Mucosa of descending colon (tissue), 3 donors: ENCODE data around the gene MGAT5. TPM values are rescaled to one million over a fixed set of nuclear protein-coding genes. Genes with fewer than 3 reads are reported as not detected.

Experiments used
- ATAC-seq: fragments of 200-7000 bp; cut with Tn5 transposase; one replicate; pipeline ENCODE4 v1.9.1; 2020; ENCODE audit warnings: mild to moderate bottlenecking, moderate library complexity
- DNase-seq, 3 donors: peaks; one replicate each; pipeline ENCODE4 v3.0.0-alpha.2; 2020
- H3K36me3 ChIP-seq: fragments of 200-600 bp; one replicate; pipeline ENCODE4 v1.8.0; 2021; ENCODE audit warnings: low read depth, mild to moderate bottlenecking
- H3K4me1 ChIP-seq: fragments of 200-600 bp; one replicate; pipeline ENCODE4 v1.8.0; 2021; ENCODE audit warnings: low read depth, mild to moderate bottlenecking
- H3K4me3 ChIP-seq: fragments of 200-600 bp; one replicate; pipeline ENCODE4 v1.8.0; 2021; ENCODE audit warnings: mild to moderate bottlenecking
- H3K9me3 ChIP-seq: fragments of 200-600 bp; one replicate; pipeline ENCODE4 v1.8.0; 2021; ENCODE audit warnings: mild to moderate bottlenecking
- intact Hi-C, 2 donors: fragments of 100-400 bp; cut with DNase I in 1 of 2; cut with micrococcal nuclease in 1 of 2; formaldehyde crosslinking; loops; one replicate each; pipeline versions ENCODE4 v1.11.0 to v1.11.1; 2022; cut with DNase I, micrococcal nuclease
- total RNA-seq, 3 donors: library from RNA; stranded (reverse); fragmentation: NEBNext Ultra II Directional in 2 of 3; extraction: Animal tissue kit (Norgen Biotek cat#: 25700) in 2 of 3; gene quantifications; one replicate each; pipeline versions ENCODE4 v1.2.1 to v1.2.4, GENCODE V29; 2021 to 2023
- TF ChIP-seq, protein P1 (sequence below): fragments of 200-600 bp; IDR thresholded peaks from one replicate; pipeline ENCODE4 v1.8.0; 2022; ENCODE audit warnings: antibody characterized with exemption, mild to moderate bottlenecking
- donor health status: DM: no; HTN: no; CAD: no; lungs with moderate emphysema.
- donor health status: DM: no; HTN: no; CAD: no.
- donor health status: DM: no; HTN: yes; CAD: no.

The MGAT5 gene
- total RNA-seq, 3 donors from 2014 or later: 56.5 to 75.5 (median 69.7) TPM

DNA sequence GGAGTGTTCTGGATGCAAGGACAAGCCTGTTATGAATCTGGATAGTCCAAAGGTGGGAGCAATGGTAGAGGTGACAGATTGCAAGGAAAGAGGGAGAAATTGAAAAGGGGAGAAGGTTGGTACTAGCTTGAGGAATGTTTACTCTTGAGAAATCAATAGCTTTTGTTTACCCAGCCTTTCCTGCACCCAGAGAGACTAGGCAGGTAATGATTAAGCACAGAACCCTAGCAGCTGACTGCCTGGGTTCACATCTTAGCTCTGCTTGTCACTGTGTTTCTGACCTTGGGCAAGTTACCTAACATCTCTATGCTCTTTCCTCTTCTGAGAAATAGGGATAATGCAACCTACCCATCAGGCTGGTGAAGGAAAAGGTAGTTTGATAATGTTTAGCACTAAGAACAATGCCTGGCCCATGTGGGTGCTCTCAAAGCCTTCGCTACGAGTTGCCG lies 178.6 kb downstream of the MGAT5 start:
- no peak for ATAC-seq
- Histone ChIP-seq H3K9me3 (no peaks in the 10 kb centered on the region), H3K36me3 (no peaks in the 10 kb centered on the region), H3K4me3 (no peak overlapping the region), H3K4me1 (no peaks in the 10 kb centered on the region)
- intact Hi-C loops: no loop called here
- DNase-seq: no peak
- TF ChIP-seq, protein P1, sequence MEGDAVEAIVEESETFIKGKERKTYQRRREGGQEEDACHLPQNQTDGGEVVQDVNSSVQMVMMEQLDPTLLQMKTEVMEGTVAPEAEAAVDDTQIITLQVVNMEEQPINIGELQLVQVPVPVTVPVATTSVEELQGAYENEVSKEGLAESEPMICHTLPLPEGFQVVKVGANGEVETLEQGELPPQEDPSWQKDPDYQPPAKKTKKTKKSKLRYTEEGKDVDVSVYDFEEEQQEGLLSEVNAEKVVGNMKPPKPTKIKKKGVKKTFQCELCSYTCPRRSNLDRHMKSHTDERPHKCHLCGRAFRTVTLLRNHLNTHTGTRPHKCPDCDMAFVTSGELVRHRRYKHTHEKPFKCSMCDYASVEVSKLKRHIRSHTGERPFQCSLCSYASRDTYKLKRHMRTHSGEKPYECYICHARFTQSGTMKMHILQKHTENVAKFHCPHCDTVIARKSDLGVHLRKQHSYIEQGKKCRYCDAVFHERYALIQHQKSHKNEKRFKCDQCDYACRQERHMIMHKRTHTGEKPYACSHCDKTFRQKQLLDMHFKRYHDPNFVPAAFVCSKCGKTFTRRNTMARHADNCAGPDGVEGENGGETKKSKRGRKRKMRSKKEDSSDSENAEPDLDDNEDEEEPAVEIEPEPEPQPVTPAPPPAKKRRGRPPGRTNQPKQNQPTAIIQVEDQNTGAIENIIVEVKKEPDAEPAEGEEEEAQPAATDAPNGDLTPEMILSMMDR: no peak

DNA sequence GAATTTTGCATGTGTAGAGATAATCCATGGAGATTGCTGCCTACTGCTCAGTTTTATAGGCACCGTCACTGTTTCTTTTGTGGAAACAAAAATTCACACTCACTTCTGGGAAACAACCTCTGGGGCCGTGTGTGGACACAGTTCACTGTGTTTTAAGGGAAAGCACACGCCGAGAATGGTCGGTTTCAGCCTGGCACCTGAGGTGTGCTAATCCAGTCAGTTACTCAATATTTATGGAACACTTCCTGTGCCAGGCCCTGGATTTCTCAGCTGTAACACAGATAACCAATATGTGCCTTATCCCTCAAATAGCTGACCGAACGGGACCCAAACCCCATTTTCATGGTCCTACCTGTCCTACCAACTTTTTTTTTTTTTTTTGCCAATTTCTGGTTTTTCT lies 179.6 kb downstream of the MGAT5 start:
- Histone ChIP-seq H3K4me3 (no peak overlapping the region), H3K9me3 (no peaks in the 10 kb centered on the region), H3K4me1 (no peaks in the 10 kb centered on the region), H3K36me3 (no peaks in the 10 kb centered on the region)
- TF ChIP-seq, protein P1: no peak
- ATAC-seq: no peak
- intact Hi-C loops: no loop called here
- DNase-seq: no peak

DNA sequence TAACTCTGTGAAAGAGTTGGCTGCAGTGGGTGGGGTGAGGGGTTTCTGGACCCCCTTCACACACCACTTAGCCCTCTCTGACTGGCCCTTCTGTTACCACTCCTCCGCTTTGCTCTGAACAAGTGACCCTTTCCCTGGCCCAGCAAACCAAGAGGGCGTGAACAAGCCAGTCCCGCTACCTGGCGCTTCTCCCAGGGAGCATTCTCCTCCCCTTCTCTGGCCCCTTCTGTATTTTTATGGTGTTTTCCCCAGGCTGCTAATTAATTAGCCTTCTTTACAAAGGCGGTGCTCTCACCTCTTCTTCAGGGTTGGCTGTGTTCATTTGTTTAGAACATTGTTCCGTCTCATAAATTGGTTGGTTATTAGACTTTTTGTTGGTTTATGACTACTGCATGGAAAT lies 180.1 kb downstream of the MGAT5 start:
- H3K9me3 ChIP-seq: no peaks in the 10 kb centered on the region
- H3K4me1 ChIP-seq: no peaks in the 10 kb centered on the region
- no peaks in the 10 kb centered on the region for H3K36me3 ChIP-seq
- H3K4me3 ChIP-seq: no peak overlapping the region
- no peak for ATAC-seq
- TF ChIP-seq, protein P1: no peak
- intact Hi-C loops: no loop called here
- no peak for DNase-seq

GRCh38 chr2:134435505-134435904 lies 181.6 kb downstream of the MGAT5 start:
- no peak overlapping the region for H3K4me3 ChIP-seq
- DNase-seq: no peak
- no peaks in the 10 kb centered on the region for H3K9me3 ChIP-seq
- no peak for ATAC-seq
- no peaks in the 10 kb centered on the region for H3K4me1 ChIP-seq
- H3K36me3 ChIP-seq: no peaks in the 10 kb centered on the region
- TF ChIP-seq, protein P1: no peak
- intact Hi-C loops: no loop called here

DNA sequence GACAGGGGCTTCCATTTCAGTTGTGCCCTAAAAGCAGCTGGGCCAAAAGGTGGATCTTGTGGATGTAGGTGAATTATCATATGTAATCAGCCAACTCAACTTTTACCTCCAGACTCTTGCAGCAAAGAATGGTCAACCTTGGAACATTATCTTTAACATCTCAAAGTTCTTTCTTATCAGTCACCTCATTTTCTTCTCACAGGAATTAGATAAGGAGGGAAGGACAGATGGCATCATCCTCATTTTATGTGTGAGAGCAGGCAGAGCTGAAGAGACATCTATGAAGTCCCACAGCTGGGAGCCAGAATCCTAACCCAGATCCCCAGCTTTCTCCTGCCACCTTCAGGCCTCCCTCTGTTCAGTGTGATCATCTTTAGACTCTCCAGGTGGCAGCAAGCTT lies 182.1 kb downstream of the MGAT5 start:
- H3K4me1 ChIP-seq: no peaks in the 10 kb centered on the region
- TF ChIP-seq, protein P1: no peak
- no peaks in the 10 kb centered on the region for H3K9me3 ChIP-seq
- H3K4me3 ChIP-seq: no peak overlapping the region
- DNase-seq (no peak), ATAC-seq (no peak)
- no peaks in the 10 kb centered on the region for H3K36me3 ChIP-seq
- intact Hi-C loops: no loop called here

GRCh38 chr2:134436706-134437105 lies 182.8 kb downstream of the MGAT5 start:
- TF ChIP-seq, protein P1: no peak
- DNase-seq: no peak
- Histone ChIP-seq H3K9me3 (no peaks in the 10 kb centered on the region), H3K4me3 (no peak overlapping the region), H3K4me1 (no peaks in the 10 kb centered on the region), H3K36me3 (no peaks in the 10 kb centered on the region)
- intact Hi-C loops: no loop called here
- ATAC-seq: no peak
